Mesodermal cell (in vitro differentiated cells): ENCODE data around the gene GIMAP1.

Experiments
- H3K27ac ChIP-seq: 2 replicates; pipeline ENCODE4 v1.7.0; 2013; ENCODE audit warnings: mild to moderate bottlenecking, low read depth, low read length, moderate library complexity; ENCODE audit not compliant: severe bottlenecking
- H3K36me3 ChIP-seq: 2 replicates; pipeline ENCODE4 v1.7.1; 2013; ENCODE audit warnings: mild to moderate bottlenecking, low read length, moderate library complexity; ENCODE audit not compliant: control insufficient read depth, insufficient read depth
- H3K4me1 ChIP-seq: one replicate; pipeline ENCODE4 v1.7.1; 2013; ENCODE audit warnings: mild to moderate bottlenecking, low read length; ENCODE audit not compliant: insufficient read depth, control insufficient read depth, poor library complexity, severe bottlenecking
- H3K4me3 ChIP-seq: 2 replicates; pipeline ENCODE4 v1.7.0; 2013; ENCODE audit warnings: low read length, control low read depth, mild to moderate bottlenecking; ENCODE audit not compliant: insufficient read depth, poor library complexity, severe bottlenecking; ENCODE audit errors: extremely low read depth
- H3K9me3 ChIP-seq: 2 replicates; pipeline ENCODE4 v1.7.1; 2013; ENCODE audit warnings: mild to moderate bottlenecking, low read length, moderate library complexity; ENCODE audit not compliant: control insufficient read depth
- WGBS, 2 experiments: methylation state at CpG; one replicate each; pipeline ENCODE4 v1.1.5; 2013; ENCODE audit warnings: missing lambda C conversion rate in 2 of 2; ENCODE audit not compliant: insufficient coverage in 2 of 2; 5-methylcytosine and 5-hydroxymethylcytosine counted together

GIMAP1 gene

DNA sequence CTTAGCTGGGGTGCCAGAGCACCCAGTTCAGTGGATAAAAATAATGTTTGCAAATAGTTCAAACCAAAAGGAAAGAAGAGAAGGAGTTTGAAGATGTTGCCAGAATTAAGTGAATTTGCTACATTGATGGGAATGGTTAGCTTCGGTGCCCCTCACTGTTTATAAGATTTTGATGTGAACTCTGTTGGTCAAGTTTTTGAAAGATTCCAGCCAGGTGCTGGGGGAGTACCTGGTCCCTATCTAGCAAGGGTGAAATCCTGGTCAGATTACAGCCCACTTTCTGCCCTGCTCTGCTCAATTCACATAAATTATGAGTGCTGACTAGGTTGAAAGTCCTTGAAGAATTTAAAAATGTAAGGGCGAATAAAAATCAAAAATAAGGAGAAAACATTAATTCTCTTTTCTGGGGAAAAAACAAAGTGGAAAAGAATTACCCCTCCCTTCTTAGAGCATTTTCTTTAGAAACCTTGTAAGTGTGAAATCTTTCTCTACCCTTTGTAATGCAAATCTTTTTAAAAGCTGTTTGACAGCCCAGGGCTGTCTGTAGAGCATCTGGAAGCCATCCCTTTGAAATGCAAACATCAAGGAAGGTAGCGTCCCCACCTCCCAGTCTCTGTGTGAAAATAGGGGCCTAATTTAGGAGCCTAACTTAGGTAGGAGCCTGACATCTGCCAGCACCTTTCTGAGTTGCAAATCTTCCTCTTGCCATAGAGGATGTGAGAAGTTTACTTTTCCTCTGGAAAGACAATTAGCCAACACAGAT lies 19.4 kb downstream of the GIMAP1 start:
- H3K36me3 ChIP-seq = no peaks in the 10 kb centered on the region
- H3K27ac ChIP-seq = no peak overlapping the region
- 15 to 56% methylated on average over 1 to 2 of the region's 3 CpGs for WGBS, 2 experiments
- H3K9me3 ChIP-seq = no peaks in the 10 kb centered on the region
- no peak overlapping the region for H3K4me3 ChIP-seq
- H3K4me1 ChIP-seq = no peaks in the 10 kb centered on the region

DNA sequence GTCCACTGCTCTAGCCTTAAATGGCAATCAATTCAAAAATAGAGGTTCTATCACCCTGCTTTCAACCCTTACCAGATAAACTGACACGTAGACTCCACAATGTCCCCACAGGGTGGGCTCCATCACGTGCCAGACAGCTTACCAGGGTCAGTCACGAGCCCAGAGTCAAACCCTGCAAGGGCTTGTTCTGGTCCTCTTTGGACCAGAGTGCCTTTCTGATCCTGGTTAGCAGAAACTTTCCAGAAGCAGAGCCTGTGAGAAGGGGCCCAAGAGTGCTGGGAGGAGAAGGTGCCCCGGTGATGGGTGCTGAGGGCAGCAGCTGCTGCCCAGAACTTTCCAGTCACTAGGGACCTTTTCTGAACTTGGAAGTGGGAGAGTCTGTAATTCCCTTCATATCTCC lies 20.5 kb downstream of the GIMAP1 start:
- no peak overlapping the region for H3K4me3 ChIP-seq
- no peaks in the 10 kb centered on the region for H3K36me3 ChIP-seq
- H3K9me3 ChIP-seq = no peaks in the 10 kb centered on the region
- 43 to 50% methylated on average over 3 of the region's 4 CpGs for WGBS, 2 experiments
- no peak overlapping the region for H3K27ac ChIP-seq
- no peaks in the 10 kb centered on the region for H3K4me1 ChIP-seq

DNA sequence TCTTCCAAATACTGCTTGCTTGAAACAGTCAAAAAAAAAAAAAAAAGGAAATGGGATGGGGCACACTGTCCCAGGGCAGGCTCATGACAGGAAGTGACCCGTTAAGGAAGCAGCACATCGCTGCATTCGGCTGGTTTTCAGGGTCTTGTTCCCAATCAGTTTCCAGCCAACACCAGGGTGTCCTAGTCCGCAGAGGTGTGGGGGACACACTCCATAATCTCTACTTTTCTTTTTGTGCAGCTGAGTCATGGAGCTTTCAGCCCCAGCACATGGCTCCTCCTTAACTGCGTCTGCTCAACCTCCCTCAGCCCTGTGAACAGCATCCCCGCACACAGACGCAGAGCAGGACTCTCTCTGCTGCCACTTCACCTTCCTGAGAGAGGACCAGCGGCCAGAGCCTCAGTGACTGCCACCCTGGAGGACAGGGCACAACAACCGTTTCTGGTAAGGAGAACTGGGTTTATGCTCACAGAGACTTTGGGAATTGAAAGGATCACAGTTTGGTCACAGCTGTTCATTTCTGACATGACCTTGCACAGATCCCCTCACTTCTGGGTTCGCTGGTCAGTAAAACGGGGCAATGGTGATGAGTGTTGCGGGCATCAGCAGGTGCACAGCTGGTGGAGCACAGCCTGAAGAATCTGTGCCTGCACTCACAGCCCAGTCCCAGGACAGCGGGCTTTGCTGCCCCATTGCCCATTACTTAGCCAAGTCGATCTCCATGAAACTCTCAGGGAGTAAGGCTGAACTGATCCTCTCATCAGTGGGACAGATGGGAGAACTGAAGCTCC lies 21.0 kb downstream of the GIMAP1 start, which contains the start of gene GIMAP5:
Gene GIMAP5 (plus strand): TSS at position 154 of the 791 bp plus-strand sequence. CDS start 3,467 bp downstream, outside the sequence.
- WGBS, 2 experiments = 50 to 51% methylated on average over 13 to 14 of the region's 14 CpGs
- no peaks in the 10 kb centered on the region for H3K36me3 ChIP-seq
- H3K9me3 ChIP-seq = no peaks in the 10 kb centered on the region
- no peak within 1 kb of the TSS for H3K4me3 ChIP-seq
- no peak within 1 kb of the TSS for H3K27ac ChIP-seq
- H3K4me1 ChIP-seq = no peaks in the 10 kb centered on the region

DNA sequence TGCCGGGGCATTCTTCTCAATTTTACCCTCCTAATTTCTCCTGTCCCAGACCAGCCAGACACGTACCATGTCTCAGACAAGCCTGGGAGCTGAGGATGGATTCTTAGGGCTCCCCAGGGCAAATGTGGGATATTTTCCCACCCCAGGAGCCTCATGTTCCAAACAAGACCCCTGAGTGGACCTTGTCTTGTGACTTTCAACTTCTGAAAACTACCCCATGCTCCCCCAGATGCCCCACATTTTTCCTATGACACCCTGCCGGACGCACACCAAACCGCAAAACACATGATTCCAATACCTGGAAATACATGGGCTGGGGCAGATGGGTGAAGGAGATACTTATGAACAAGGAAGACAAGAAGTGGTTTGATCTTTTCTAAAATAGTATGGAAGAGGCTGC lies 21.7 kb downstream of the GIMAP1 start:
- H3K9me3 ChIP-seq = no peaks in the 10 kb centered on the region
- H3K4me1 ChIP-seq = no peaks in the 10 kb centered on the region
- no peak overlapping the region for H3K4me3 ChIP-seq
- no peak overlapping the region for H3K27ac ChIP-seq
- H3K36me3 ChIP-seq = no peaks in the 10 kb centered on the region
- WGBS, 2 experiments = no CpG with 5 or more reads among the region's 5 CpGs

DNA sequence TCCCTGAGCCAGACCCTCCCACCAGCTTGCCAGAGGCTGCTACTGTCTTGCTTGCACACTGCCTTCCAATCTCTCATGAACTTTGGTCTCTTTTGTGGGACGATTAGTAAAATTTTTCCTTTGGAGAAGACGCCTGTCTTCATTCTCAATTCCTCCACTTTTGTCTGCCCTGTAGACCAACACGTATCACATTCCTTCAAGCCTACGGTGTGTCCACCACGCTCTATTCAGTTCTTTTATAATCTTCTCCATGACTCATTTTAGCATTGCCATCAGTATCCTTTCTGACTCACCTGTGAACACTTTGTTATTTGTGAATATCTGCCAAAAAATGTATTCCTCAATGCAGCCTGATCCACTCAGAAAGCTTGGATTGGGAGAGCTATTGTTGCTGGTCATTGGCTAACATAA lies 22.2 kb downstream of the GIMAP1 start:
- H3K4me1 ChIP-seq = no peaks in the 10 kb centered on the region
- H3K4me3 ChIP-seq = no peak overlapping the region
- no peaks in the 10 kb centered on the region for H3K9me3 ChIP-seq
- H3K36me3 ChIP-seq = no peaks in the 10 kb centered on the region
- no peak overlapping the region for H3K27ac ChIP-seq
- WGBS, 2 experiments = 84% methylated on average over 5 of the region's 5 CpGs

DNA sequence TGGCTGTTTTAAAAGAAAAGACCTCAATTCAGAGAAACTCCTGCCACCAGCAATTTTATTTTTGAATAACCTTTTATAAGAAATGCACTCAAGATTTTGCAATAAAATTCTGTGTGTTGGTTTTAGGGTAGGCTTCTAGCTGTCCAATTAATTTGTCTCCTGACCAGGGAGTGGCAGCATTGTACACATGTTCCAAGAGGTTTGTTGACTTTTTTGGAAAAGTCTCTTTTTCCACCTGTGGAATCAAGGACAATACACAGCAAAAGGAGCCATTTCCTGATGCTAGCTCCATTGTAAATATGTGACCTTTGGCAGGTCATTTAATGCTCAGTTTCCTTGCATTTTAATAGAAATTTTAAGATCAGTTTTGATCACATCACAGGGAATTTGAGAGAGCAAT lies 22.6 kb downstream of the GIMAP1 start:
- Histone ChIP-seq H3K9me3 (no peaks in the 10 kb centered on the region), H3K4me1 (no peaks in the 10 kb centered on the region), H3K36me3 (no peaks in the 10 kb centered on the region), H3K27ac (no peak overlapping the region), H3K4me3 (no peak overlapping the region)

DNA sequence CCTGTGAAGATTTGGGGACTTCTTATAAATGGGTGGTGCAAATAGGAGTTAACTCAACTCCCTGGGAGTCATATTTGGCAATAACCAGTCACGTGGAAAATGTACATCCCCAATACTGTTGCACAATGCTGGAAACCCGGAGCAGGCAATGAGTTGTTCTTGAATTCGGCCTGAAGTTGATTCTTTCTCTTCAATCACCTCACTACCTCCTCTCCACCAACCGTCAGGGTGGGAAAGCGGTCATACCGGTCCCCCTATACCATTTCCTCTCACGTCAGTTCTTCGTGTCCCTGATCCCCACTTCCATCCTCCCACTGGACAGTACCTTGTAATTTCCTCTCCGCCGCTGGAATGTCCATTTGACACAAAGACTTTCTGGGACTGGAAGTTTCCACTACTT lies 23.6 kb downstream of the GIMAP1 start:
- Histone ChIP-seq H3K36me3 (no peaks in the 10 kb centered on the region), H3K27ac (no peak overlapping the region), H3K4me3 (no peak overlapping the region), H3K4me1 (no peaks in the 10 kb centered on the region), H3K9me3 (no peaks in the 10 kb centered on the region)
- WGBS, 2 experiments = 73 to 80% methylated on average over 7 to 9 of the region's 10 CpGs

DNA sequence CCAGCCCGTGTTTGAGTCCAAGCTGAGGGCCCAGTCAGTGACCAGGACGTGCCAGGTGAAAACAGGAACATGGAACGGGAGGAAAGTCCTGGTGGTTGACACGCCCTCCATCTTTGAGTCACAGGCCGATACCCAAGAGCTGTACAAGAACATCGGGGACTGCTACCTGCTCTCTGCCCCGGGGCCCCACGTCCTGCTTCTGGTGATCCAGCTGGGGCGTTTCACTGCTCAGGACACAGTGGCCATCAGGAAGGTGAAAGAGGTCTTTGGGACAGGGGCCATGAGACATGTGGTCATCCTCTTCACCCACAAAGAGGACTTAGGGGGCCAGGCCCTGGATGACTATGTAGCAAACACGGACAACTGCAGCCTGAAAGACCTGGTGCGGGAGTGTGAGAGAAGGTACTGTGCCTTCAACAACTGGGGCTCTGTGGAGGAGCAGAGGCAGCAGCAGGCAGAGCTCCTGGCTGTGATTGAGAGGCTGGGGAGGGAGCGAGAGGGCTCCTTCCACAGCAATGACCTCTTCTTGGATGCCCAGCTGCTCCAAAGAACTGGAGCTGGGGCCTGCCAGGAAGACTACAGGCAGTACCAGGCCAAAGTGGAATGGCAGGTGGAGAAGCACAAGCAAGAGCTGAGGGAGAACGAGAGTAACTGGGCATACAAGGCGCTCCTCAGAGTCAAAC lies 26.0 kb downstream of the GIMAP1 start:
- H3K4me3 ChIP-seq = no peak overlapping the region
- no peaks in the 10 kb centered on the region for H3K9me3 ChIP-seq
- no peaks in the 10 kb centered on the region for H3K36me3 ChIP-seq
- WGBS, 2 experiments = 79 to 83% methylated on average over 13 of the region's 14 CpGs
- no peak overlapping the region for H3K27ac ChIP-seq
- H3K4me1 ChIP-seq = no peaks in the 10 kb centered on the region

DNA sequence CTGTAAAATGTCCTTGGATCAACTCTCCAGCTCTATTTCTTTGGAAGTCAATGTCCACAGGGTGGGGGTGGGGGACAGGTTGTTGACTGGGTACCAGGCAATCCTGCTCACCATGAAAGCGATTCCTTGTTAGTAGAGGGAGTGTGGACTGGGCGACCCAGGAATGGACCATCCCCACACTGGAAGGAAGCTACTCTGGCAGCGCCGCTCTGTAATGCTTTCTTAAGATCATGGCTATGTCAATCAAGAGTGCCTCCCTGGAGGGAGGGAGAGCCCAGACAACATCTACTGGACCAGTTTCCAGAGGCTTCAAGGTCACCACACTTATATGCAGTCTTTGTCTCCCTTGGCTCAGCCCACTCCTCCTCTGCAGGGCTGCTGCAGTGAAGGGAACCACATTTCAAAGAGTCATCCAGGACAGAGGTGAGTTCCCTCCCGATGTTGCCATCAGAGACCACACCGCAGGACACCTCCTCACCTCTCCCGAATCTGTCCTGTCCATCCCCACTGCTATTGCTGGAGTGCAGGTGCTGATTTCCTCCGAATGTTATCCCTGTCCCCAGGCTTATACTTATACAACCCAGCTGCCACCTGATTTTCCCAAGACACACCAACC lies 27.7 kb downstream of the GIMAP1 start:
- H3K9me3 ChIP-seq = no peaks in the 10 kb centered on the region
- no peak overlapping the region for H3K4me3 ChIP-seq
- H3K36me3 ChIP-seq = no peaks in the 10 kb centered on the region
- H3K27ac ChIP-seq = no peak overlapping the region
- no peaks in the 10 kb centered on the region for H3K4me1 ChIP-seq
- WGBS, 2 experiments = 72 to 73% methylated on average over 7 to 8 of the region's 8 CpGs

DNA sequence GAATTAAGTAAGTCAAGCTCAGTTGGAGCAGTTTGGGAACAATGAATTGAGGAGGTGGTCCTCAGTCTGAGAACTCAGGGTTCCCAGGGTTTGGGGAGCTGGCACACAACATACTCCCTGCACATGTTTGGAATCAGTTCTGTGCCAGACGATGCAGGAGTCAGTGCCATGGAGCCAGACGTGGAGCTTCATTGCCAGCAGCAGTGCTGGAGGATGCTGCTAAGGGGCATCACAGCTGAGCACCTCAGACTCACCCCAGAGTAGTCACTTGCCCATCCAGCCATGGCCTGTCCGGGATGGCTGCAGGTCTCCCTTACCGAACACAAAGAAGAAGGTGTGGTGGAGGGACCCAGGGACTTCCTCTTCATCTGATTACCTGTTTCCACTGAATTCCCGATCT lies 28.7 kb downstream of the GIMAP1 start:
- H3K27ac ChIP-seq = no peak overlapping the region

More for the DNA sequence above, 28.7 kb downstream of the GIMAP1 start:
- H3K4me3 ChIP-seq = no peak overlapping the region
- no peaks in the 10 kb centered on the region for H3K36me3 ChIP-seq
- no peaks in the 10 kb centered on the region for H3K9me3 ChIP-seq
- no peaks in the 10 kb centered on the region for H3K4me1 ChIP-seq
- WGBS, 2 experiments = 67 to 75% methylated on average over 3 to 5 of the region's 5 CpGs
